Esophagus muscularis mucosa (tissue), 4 donors: ENCODE measurements around the gene FHL1. TPM values are rescaled to one million over a fixed set of nuclear protein-coding genes. Genes with fewer than 3 reads are reported as not detected.

Source experiments
- DNase-seq: peaks from one replicate; pipeline ENCODE4 v3.0.0-alpha.2; 2017; ENCODE audit errors: extremely low spot score
- H3K27ac ChIP-seq, 4 donors: fragments of 200-600 bp; sonication (generic); replicated peaks in 1 of 4; 1 replicate in 3 of 4; 2 replicates in 1 of 4; pipeline ENCODE4 v1.5.1; 2016 to 2019; ENCODE audit warnings: mild to moderate bottlenecking in 1 of 4
- H3K27me3 ChIP-seq, 4 donors: fragments of 200-600 bp; sonication (generic); one replicate each; pipeline versions ENCODE4 v1.5.1 to v1.6.0; 2016 to 2019
- H3K36me3 ChIP-seq, 4 donors: fragments of 200-600 bp; sonication (generic); one replicate each; pipeline ENCODE4 v1.5.1; 2016 to 2019
- H3K4me1 ChIP-seq, 4 donors: fragments of 200-600 bp; sonication (generic); one replicate each; pipeline ENCODE4 v1.5.1; 2016 to 2019
- H3K4me3 ChIP-seq, 4 donors: fragments of 200-600 bp; sonication (generic); 1 replicate in 2 of 4; 2 replicates in 2 of 4; pipeline ENCODE4 v1.5.1; 2016 to 2019; ENCODE audit warnings: mild to moderate bottlenecking in 4 of 4, moderate library complexity in 1 of 4
- H3K9me3 ChIP-seq, 4 donors: fragments of 200-600 bp; sonication (generic); 1 replicate in 3 of 4; 2 replicates in 1 of 4; pipeline ENCODE4 v1.5.1; 2016 to 2019
- CTCF ChIP-seq, 3 experiments: fragments of 200-600 bp in 2 of 3; fragments of 450-650 bp in 1 of 3; sonication (generic) in 2 of 3; IDR thresholded peaks; one replicate each; pipeline ENCODE4 v1.5.1; 2017 to 2019; ENCODE audit warnings: antibody characterized with exemption in 3 of 3, mild to moderate bottlenecking in 2 of 3, moderate library complexity in 1 of 3
- EP300 ChIP-seq: sonication (generic); formaldehyde crosslinking; IDR thresholded peaks from one replicate; pipeline ENCODE4 v1.6.1; 2017; ENCODE audit warnings: antibody characterized with exemption
- POLR2A ChIP-seq: fragments of 450-650 bp; IDR thresholded peaks from one replicate; pipeline ENCODE4 v1.6.1; 2017; ENCODE audit warnings: antibody characterized with exemption, moderate library complexity, mild to moderate bottlenecking, low read depth
- POLR2AphosphoS5 ChIP-seq, 2 donors: sonication (generic); formaldehyde crosslinking; IDR thresholded peaks; one replicate each; pipeline ENCODE4 v1.6.1; 2017; ENCODE audit warnings: antibody characterized with exemption in 2 of 2
- WGBS: methylation state at CpG from one replicate; pipeline ENCODE4 v1.1.5; 2018; 5-methylcytosine and 5-hydroxymethylcytosine counted together
- intact Hi-C: fragments of 100-400 bp; cut with DNase I; formaldehyde crosslinking; loops from one replicate; pipeline ENCODE4 v1.15.1; 2023
- total RNA-seq, 4 donors: library from RNA; depleted of rRNA; stranded (reverse); fragments of >200 nt; gene quantifications; one replicate each; pipeline versions ENCODE4 v1.1.0 to v1.2.1, GENCODE V29; 2016

FHL1 gene
- total RNA-seq, 4 donors from 2014 or later = 2,189 to 3,092 (median 2,823) TPM

- no peaks in the 10 kb centered on the region for H3K9me3 ChIP-seq
- H3K4me3 ChIP-seq = peak overlapping the region; percentile 2 to 55 (median 52)
- intact Hi-C loops = no loop called here
- H3K36me3 ChIP-seq = peaks cover 11 to 48% (median 41%) of the 10 kb centered on the region in 4 donors
- no peak for DNase-seq
- peak overlapping the region; percentile 86 to 99 (median 96) for H3K27ac ChIP-seq
- WGBS = 31% methylated on average over 4 of the region's 4 CpGs
- peaks cover 44 to 76% (median 74%) of the 10 kb centered on the region in 4 donors for H3K4me1 ChIP-seq
- TF ChIP-seq POLR2A (no peak), POLR2AphosphoS5 (IDR thresholded peaks at IDR 0.05) (no peak), CTCF (IDR thresholded peaks at IDR 0.05) (no peak), EP300 (no peak)
- H3K27me3 ChIP-seq = no peaks in the 10 kb centered on the region
These were observed 60.2 kb downstream of the FHL1 start for GRCh38 chrX:136207546-136207945.

GRCh38 chrX:136209016-136209738 lies 61.8 kb downstream of the FHL1 start:
- no peak for DNase-seq
- Histone ChIP-seq H3K4me3 (peak overlapping the region; percentile 5 to 55 (median 35)), H3K27ac (peak overlapping the region; percentile 86 to 99 (median 96)), H3K27me3 (no peaks in the 10 kb centered on the region), H3K36me3 (peaks cover 11 to 48% (median 41%) of the 10 kb centered on the region in 4 donors), H3K4me1 (peaks cover 35 to 64% (median 63%) of the 10 kb centered on the region in 4 donors), H3K9me3 (no peaks in the 10 kb centered on the region)
- TF ChIP-seq CTCF (IDR thresholded peaks at IDR 0.05) = peak; percentile 57 to 61 (median 59)
- TF ChIP-seq POLR2AphosphoS5 (IDR thresholded peaks at IDR 0.05) = peak; percentile 52 to 76
- TF ChIP-seq EP300 = no peak
- intact Hi-C loops = loop anchor here (2.0 kb wide), 1 partner anchor 42 kb away; no protein-coding TSS in a partner anchor
- WGBS = 47% methylated on average over 22 of the region's 28 CpGs

GRCh38 chrX:136209751-136210150 lies 62.4 kb downstream of the FHL1 start:
- intact Hi-C loops = loop anchor here (2.0 to 5.0 kb wide), 3 partner anchors 43 to 162 kb away; partner anchors contain the start of gene MAP7D3

GRCh38 chrX:136210243-136210642 lies 62.9 kb downstream of the FHL1 start:
- H3K4me3 ChIP-seq = no peak overlapping the region
- H3K27ac ChIP-seq = peak overlapping the region; percentile 86 to 99 (median 96)
- peaks cover 26 to 64% (median 60%) of the 10 kb centered on the region in 4 donors for H3K4me1 ChIP-seq
- peaks cover 11 to 48% (median 41%) of the 10 kb centered on the region in 4 donors for H3K36me3 ChIP-seq
- no peaks in the 10 kb centered on the region for H3K27me3 ChIP-seq
- TF ChIP-seq EP300 (no peak), CTCF (IDR thresholded peaks at IDR 0.05) (no peak), POLR2AphosphoS5 (IDR thresholded peaks at IDR 0.05) (peak in 1 of 2 donors; percentile 28)
- intact Hi-C loops = loop anchor here (5.0 kb wide), 2 partner anchors 42 to 163 kb away; partner anchors contain the start of gene MAP7D3
- H3K9me3 ChIP-seq = no peaks in the 10 kb centered on the region
- WGBS = 45% methylated on average over 7 of the region's 7 CpGs
- no peak for DNase-seq

More at GRCh38 chrX:136209751-136210150, 62.4 kb downstream of the FHL1 start:
- Histone ChIP-seq H3K36me3 (peaks cover 11 to 48% (median 41%) of the 10 kb centered on the region in 4 donors), H3K4me1 (peaks cover 31 to 64% (median 62%) of the 10 kb centered on the region in 4 donors), H3K27ac (peak overlapping the region; percentile 86 to 99 (median 96)), H3K27me3 (no peaks in the 10 kb centered on the region), H3K4me3 (no peak overlapping the region), H3K9me3 (no peaks in the 10 kb centered on the region)
- no peak for DNase-seq
- WGBS = 28% methylated on average over 9 of the region's 9 CpGs
- TF ChIP-seq POLR2A (no peak), POLR2AphosphoS5 (IDR thresholded peaks at IDR 0.05) (no peak)

GRCh38 chrX:136210806-136211205 lies 63.5 kb downstream of the FHL1 start:
- no peak for DNase-seq
- no peak overlapping the region for H3K4me3 ChIP-seq
- no peaks in the 10 kb centered on the region for H3K27me3 ChIP-seq
- 50% methylated on average over 5 of the region's 5 CpGs for WGBS
- H3K4me1 ChIP-seq = peaks cover 21 to 59% (median 54%) of the 10 kb centered on the region in 4 donors
- intact Hi-C loops = loop anchor here (5.0 kb wide), 2 partner anchors 41 to 164 kb away; partner anchors contain the start of gene MAP7D3
- no peaks in the 10 kb centered on the region for H3K9me3 ChIP-seq
- TF ChIP-seq POLR2A (no peak), POLR2AphosphoS5 (IDR thresholded peaks at IDR 0.05) (peak in 1 of 2 donors; percentile 54)
- H3K36me3 ChIP-seq = peaks cover 11 to 48% (median 41%) of the 10 kb centered on the region in 4 donors
- peak overlapping the region; percentile 86 to 99 (median 96) for H3K27ac ChIP-seq
